Kidney (tissue), 14 donors: ENCODE measurements around the gene ESF1. TPM values are rescaled to one million over a fixed set of nuclear protein-coding genes. Genes with fewer than 3 reads are reported as not detected.

Experiments
- DNase-seq, 5 donors: peaks; one replicate each; pipeline ENCODE4 v3.0.0-alpha.2; 2013 to 2020
- FAIRE-seq: peaks from 2 replicates; lab custom pipeline; 2012; peaks lifted over from hg19 to GRCh38; lab: Jason Lieb, UNC
- H3K27ac ChIP-seq, 2 donors: one replicate each; pipeline ENCODE4 v1.7.0; 2013; ENCODE audit warnings: low read depth in 2 of 2, low read length in 2 of 2, inconsistent platforms in 1 of 2
- H3K27me3 ChIP-seq: one replicate; pipeline ENCODE4 v1.7.1; 2013; ENCODE audit warnings: low read length, inconsistent platforms; ENCODE audit not compliant: control insufficient read depth, insufficient read depth
- H3K36me3 ChIP-seq, 3 donors: one replicate each; pipeline versions ENCODE4 v1.7.0 to v1.7.1; 2013; ENCODE audit warnings: low read length in 3 of 3, control low read depth in 1 of 3, inconsistent platforms in 1 of 3; ENCODE audit not compliant: insufficient read depth in 3 of 3, control insufficient read depth in 2 of 3
- H3K4me1 ChIP-seq, 3 donors: one replicate each; pipeline versions ENCODE4 v1.7.0 to v1.7.1; 2013; ENCODE audit warnings: low read length in 3 of 3, inconsistent platforms in 1 of 3, low read depth in 1 of 3; ENCODE audit not compliant: control insufficient read depth in 2 of 3, insufficient read depth in 2 of 3
- H3K4me3 ChIP-seq, 3 donors: one replicate each; pipeline versions ENCODE4 v1.7.0 to v1.8.1; 2013; ENCODE audit warnings: low read length in 3 of 3, control low read depth in 1 of 3, inconsistent platforms in 1 of 3
- H3K9ac ChIP-seq, 3 donors: one replicate each; pipeline versions ENCODE4 v1.7.0 to v1.7.1; 2013; ENCODE audit warnings: low read length in 3 of 3, control low read depth in 1 of 3, inconsistent platforms in 1 of 3
- H3K9me3 ChIP-seq, 3 donors: one replicate each; pipeline versions ENCODE4 v1.7.0 to v1.7.1; 2013; ENCODE audit warnings: low read length in 3 of 3, control low read depth in 1 of 3, inconsistent platforms in 1 of 3; ENCODE audit not compliant: control insufficient read depth in 2 of 3, insufficient read depth in 1 of 3
- intact Hi-C: fragments of 100-400 bp; cut with DNase I; formaldehyde crosslinking; loops from one replicate; pipeline ENCODE4 v1.11.1; 2022
- polyA plus RNA-seq: library from polyadenylated mRNA; stranded (reverse); fragments of 350-450 nt; fragmentation: Illumina TruSeq; extraction: RNeasy Lipid Tissue Mini Kit (QIAGEN cat#74804); gene quantifications from one replicate; pipeline ENCODE4 v1.2.3, GENCODE V29; 2014; ENCODE audit warnings: low read depth, low replicate concordance; ENCODE audit not compliant: insufficient read depth
- total RNA-seq: library from RNA; stranded (reverse); fragmentation: NEBNext Ultra II Directional; extraction: Animal tissue kit (Norgen Biotek cat#: 25700); gene quantifications from one replicate; pipeline ENCODE4 v1.2.1, GENCODE V29; 2021
- TF ChIP-seq, protein P1 (sequence below): IDR thresholded peaks from 3 replicates; pipeline ENCODE4 v1.5.1; 2012; ENCODE audit warnings: mild to moderate bottlenecking, moderate library complexity, borderline replicate concordance; ENCODE audit not compliant: insufficient read depth; ENCODE audit errors: extremely low read depth
- donor health status: control.
- donor health status: control.
- donor health status: control.
- donor health status: control.
- donor health status: control.
- donor health status: DM: yes; HTN: yes; CAD: no.
- donor health status: Normal renal cell carcinoma (clear cell type).

ESF1 gene
- total and polyA plus RNA-seq, 2 donors from 2014 or later: 4.9 to 12.6 TPM

DNA sequence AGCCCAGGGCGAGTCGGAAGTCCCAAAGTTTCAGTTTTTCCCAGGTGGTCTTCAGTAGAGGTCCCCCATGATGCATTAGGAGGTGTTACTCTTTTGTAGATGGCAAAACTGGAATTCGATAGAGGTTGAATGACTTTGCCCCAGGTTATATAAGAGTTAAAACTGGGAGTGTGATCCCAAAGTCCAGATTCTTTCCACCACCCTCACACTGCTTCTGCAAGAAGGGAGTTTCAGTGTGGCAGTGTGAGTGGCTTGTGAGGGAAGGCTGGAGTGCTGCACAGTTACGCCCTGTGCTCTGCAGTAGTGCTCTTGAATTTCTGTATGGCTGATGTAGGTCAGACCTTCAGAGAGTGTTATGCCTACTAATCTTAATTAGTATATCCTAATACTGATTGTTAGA lies 30.0 kb upstream of the ESF1 start:
- FAIRE-seq: no peak
- TF ChIP-seq, protein P1, sequence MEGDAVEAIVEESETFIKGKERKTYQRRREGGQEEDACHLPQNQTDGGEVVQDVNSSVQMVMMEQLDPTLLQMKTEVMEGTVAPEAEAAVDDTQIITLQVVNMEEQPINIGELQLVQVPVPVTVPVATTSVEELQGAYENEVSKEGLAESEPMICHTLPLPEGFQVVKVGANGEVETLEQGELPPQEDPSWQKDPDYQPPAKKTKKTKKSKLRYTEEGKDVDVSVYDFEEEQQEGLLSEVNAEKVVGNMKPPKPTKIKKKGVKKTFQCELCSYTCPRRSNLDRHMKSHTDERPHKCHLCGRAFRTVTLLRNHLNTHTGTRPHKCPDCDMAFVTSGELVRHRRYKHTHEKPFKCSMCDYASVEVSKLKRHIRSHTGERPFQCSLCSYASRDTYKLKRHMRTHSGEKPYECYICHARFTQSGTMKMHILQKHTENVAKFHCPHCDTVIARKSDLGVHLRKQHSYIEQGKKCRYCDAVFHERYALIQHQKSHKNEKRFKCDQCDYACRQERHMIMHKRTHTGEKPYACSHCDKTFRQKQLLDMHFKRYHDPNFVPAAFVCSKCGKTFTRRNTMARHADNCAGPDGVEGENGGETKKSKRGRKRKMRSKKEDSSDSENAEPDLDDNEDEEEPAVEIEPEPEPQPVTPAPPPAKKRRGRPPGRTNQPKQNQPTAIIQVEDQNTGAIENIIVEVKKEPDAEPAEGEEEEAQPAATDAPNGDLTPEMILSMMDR: no peak
- Histone ChIP-seq H3K27me3 (no peaks in the 10 kb centered on the region), H3K9me3 (no peaks in the 10 kb centered on the region), H3K4me3 (no peak overlapping the region), H3K27ac (peak overlapping the region in 1 of 2 donors; percentile 0), H3K36me3 (peaks cover 9 to 54% (median 44%) of the 10 kb centered on the region in 3 donors), H3K4me1 (peaks cover 0 to 2% (median 0%) of the 10 kb centered on the region in 3 donors), H3K9ac (no peak overlapping the region)
- DNase-seq: no peak
- intact Hi-C loops: no loop called here

DNA sequence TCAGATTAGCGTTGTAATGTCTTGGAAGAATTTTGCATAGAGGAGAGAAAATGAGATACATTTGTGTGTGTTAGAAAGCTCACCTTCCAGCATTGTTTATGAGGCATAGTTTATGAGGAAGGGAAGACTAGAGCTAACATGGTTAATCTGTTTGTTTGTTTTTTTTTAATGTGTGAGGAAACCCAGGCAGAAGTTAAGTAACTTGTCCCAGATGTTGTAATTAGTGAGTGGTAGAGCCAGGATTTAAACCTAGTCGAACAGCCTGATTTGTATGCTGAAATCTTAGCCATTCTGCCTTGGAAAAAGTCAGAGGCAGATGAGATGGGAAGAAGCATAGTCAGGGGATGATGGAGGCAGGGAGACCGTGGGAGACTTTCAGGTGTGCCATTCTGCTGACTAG lies 29.2 kb upstream of the ESF1 start:
- H3K36me3 ChIP-seq: peaks cover 13 to 62% (median 51%) of the 10 kb centered on the region in 3 donors
- TF ChIP-seq, protein P1: no peak
- no peaks in the 10 kb centered on the region for H3K27me3 ChIP-seq
- FAIRE-seq (no peak), DNase-seq (no peak)
- no peak overlapping the region for H3K9ac ChIP-seq
- peaks cover 0 to 2% (median 0%) of the 10 kb centered on the region in 3 donors for H3K4me1 ChIP-seq
- no peak overlapping the region for H3K4me3 ChIP-seq
- intact Hi-C loops: no loop called here
- peak overlapping the region; percentile 0 to 15 for H3K27ac ChIP-seq
- H3K9me3 ChIP-seq: no peaks in the 10 kb centered on the region

DNA sequence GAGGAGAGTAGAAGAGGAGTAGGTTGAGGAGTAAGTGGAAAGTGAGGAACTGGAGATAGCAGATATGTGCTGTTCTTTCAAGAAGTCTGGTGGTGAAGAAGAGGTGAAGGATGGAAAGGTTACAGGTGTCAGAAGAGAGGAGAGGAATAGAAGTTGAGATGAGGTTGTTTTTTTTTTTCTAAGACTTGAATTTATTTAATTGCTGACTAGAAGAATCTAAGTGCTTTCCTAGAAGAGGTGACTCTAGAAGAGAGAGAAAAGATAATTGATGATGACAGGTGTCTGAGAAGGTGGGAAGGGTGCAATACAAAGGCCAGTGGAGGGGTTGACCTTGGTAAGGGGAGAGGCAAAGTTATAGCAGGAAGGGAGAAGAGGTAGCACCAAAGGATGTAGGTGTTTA lies 25.7 kb upstream of the ESF1 start:
- DNase-seq (no peak), FAIRE-seq (no peak)
- Histone ChIP-seq H3K4me3 (no peak overlapping the region), H3K9me3 (no peaks in the 10 kb centered on the region), H3K9ac (no peak overlapping the region), H3K36me3 (peaks cover 11 to 57% (median 38%) of the 10 kb centered on the region in 3 donors), H3K4me1 (peaks cover 0 to 2% (median 0%) of the 10 kb centered on the region in 3 donors), H3K27ac (no peak overlapping the region), H3K27me3 (no peaks in the 10 kb centered on the region)
- intact Hi-C loops: no loop called here
- TF ChIP-seq, protein P1: no peak

DNA sequence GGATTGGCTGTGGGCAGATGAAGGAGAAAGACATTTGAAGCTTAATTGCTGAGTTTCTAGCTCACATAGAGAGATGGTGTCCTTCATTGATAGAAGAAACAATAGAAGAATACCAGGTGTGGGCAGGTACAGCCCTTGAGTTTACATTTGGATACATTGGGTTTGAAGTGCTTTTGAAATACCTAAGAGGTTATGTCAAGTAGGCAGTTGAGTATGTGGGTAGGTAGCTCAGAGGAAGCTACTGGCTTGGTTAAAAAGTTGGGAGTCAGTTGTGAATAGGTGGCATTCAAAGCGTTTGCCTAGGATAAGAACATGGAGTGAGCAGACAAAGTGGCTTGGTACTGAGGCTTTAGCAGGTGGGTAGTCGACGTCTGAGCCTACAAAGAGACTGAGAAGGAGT lies 25.1 kb upstream of the ESF1 start:
- TF ChIP-seq, protein P1: no peak
- H3K4me1 ChIP-seq: no peaks in the 10 kb centered on the region
- intact Hi-C loops: no loop called here
- H3K4me3 ChIP-seq: no peak overlapping the region
- H3K9me3 ChIP-seq: no peaks in the 10 kb centered on the region
- H3K36me3 ChIP-seq: peaks cover 11 to 54% (median 33%) of the 10 kb centered on the region in 3 donors
- no peak overlapping the region for H3K9ac ChIP-seq
- DNase-seq (no peak), FAIRE-seq (no peak)
- H3K27ac ChIP-seq: no peak overlapping the region
- no peaks in the 10 kb centered on the region for H3K27me3 ChIP-seq
